Smooth muscle cell (in vitro differentiated cells): ENCODE measurements around the gene MYO16. TPM values are rescaled to one million over a fixed set of nuclear protein-coding genes. Genes with fewer than 3 reads are reported as not detected.

Source experiments
- DNase-seq: peaks from one replicate; lab custom pipeline; 2025; ENCODE audit not compliant: unreplicated experiment; lab: John Stamatoyannopoulos, UW
- H2AFZ ChIP-seq: fragments of 200-600 bp; sonication (generic); 2 replicates; pipeline ENCODE4 v1.6.0; 2016; ENCODE audit warnings: antibody characterized with exemption, low read depth, mild to moderate bottlenecking
- H3F3A ChIP-seq: fragments of 200-600 bp; sonication (generic); 2 replicates; pipeline ENCODE4 v1.6.0; 2017; ENCODE audit warnings: antibody characterized with exemption, low read depth
- H3K27ac ChIP-seq: fragments of 200-600 bp; sonication (generic); 2 replicates; pipeline ENCODE4 v1.5.1; 2016; ENCODE audit warnings: low read depth, mild to moderate bottlenecking
- H3K27me3 ChIP-seq: fragments of 200-600 bp; sonication (generic); 2 replicates; pipeline ENCODE4 v1.6.1; 2016; ENCODE audit warnings: low read depth, mild to moderate bottlenecking
- H3K36me3 ChIP-seq: fragments of 200-600 bp; sonication (generic); 2 replicates; pipeline ENCODE4 v1.5.1; 2016; ENCODE audit warnings: low read depth
- H3K4me1 ChIP-seq: fragments of 200-600 bp; sonication (generic); 2 replicates; pipeline ENCODE4 v1.5.1; 2016; ENCODE audit warnings: low read depth
- H3K4me2 ChIP-seq: fragments of 200-600 bp; sonication (generic); 2 replicates; pipeline ENCODE4 v1.6.0; 2016; ENCODE audit warnings: mild to moderate bottlenecking
- H3K4me3 ChIP-seq: fragments of 200-600 bp; sonication (generic); 2 replicates; pipeline ENCODE4 v1.5.1; 2016; ENCODE audit warnings: mild to moderate bottlenecking
- H3K79me2 ChIP-seq: fragments of 200-600 bp; sonication (generic); 2 replicates; pipeline ENCODE4 v1.6.0; 2016; ENCODE audit warnings: low read depth, mild to moderate bottlenecking
- H3K9ac ChIP-seq: fragments of 200-600 bp; sonication (generic); 2 replicates; pipeline ENCODE4 v1.6.0; 2016; ENCODE audit warnings: low read depth
- H3K9me3 ChIP-seq: fragments of 200-600 bp; sonication (generic); replicated peaks from 2 replicates; pipeline ENCODE4 v1.5.1; 2016; ENCODE audit warnings: low read depth
- H4K20me1 ChIP-seq: fragments of 200-600 bp; sonication (generic); 2 replicates; pipeline ENCODE4 v1.6.0; 2016; ENCODE audit warnings: low read depth
- WGBS: methylation state at CpG from one replicate; pipeline ENCODE4 v1.1.7; 2016; ENCODE audit warnings: low lambda C conversion rate; 5-methylcytosine and 5-hydroxymethylcytosine counted together
- polyA plus RNA-seq: library from polyadenylated mRNA; unstranded; fragments of >200 nt; fragmentation: Nextera tagmentation; extraction: Ambion mirVana; gene quantifications from 2 replicates; pipeline ENCODE4 v1.2.1, GENCODE V29; 2016
- total RNA-seq: library from RNA; depleted of rRNA; stranded (reverse); fragments of >200 nt; gene quantifications from 2 replicates; pipeline ENCODE4 v1.2.3, GENCODE V29; 2014
- TF ChIP-seq, protein P1 (sequence below): fragments of 200-600 bp; sonication (generic); IDR thresholded peaks from 2 replicates; pipeline ENCODE4 v1.5.1; 2017; ENCODE audit warnings: borderline replicate concordance, mild to moderate bottlenecking, antibody characterized with exemption; ENCODE audit not compliant: insufficient read depth, poor library complexity, severe bottlenecking

MYO16 gene
- total and polyA plus RNA-seq, 2 experiments from 2014 or later = not detected

DNA sequence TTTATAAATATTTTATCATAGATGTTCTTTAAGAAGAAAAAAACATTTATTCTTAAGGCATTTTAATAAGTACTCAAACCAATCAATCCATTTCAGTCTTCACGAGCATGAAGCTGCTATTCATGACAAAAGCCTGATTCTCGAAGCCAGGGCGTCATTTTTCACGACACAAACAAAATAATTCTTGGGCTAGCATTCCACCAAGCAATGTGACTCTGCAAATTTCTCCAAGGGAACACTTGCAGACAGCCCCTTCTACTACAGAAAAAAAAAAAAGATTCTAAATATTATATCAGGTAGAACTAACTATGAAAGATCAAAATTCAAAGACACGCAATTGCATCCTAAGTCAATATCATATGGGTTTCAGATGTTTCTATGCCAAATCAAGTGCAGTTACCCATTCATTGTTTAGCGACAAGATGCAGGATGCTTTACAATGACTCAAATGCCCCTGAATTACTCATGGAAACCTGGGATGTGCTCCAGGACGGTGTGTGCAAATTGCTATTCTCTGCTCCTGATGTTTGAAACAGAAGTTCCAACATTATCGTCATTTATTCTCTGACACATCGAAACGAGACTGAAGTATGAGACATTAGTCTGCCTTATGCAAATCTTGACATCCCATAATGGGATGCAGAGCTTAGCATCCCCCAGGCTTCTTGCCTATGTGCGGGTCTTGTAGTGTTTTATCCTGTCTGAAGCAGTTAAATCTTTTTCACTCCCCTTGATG, 517.7 kb downstream of the MYO16 start:
- H3K36me3 ChIP-seq = no peaks in the 10 kb centered on the region
- peak overlapping the region; percentile 74 for H3K4me2 ChIP-seq
- DNase-seq = no peak
- TF ChIP-seq, protein P1, sequence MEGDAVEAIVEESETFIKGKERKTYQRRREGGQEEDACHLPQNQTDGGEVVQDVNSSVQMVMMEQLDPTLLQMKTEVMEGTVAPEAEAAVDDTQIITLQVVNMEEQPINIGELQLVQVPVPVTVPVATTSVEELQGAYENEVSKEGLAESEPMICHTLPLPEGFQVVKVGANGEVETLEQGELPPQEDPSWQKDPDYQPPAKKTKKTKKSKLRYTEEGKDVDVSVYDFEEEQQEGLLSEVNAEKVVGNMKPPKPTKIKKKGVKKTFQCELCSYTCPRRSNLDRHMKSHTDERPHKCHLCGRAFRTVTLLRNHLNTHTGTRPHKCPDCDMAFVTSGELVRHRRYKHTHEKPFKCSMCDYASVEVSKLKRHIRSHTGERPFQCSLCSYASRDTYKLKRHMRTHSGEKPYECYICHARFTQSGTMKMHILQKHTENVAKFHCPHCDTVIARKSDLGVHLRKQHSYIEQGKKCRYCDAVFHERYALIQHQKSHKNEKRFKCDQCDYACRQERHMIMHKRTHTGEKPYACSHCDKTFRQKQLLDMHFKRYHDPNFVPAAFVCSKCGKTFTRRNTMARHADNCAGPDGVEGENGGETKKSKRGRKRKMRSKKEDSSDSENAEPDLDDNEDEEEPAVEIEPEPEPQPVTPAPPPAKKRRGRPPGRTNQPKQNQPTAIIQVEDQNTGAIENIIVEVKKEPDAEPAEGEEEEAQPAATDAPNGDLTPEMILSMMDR = no peak
- H3F3A ChIP-seq = no peaks in the 10 kb centered on the region
- H2AFZ ChIP-seq = no peak overlapping the region
- H3K9me3 ChIP-seq = no peaks in the 10 kb centered on the region
- no peak overlapping the region for H3K4me3 ChIP-seq
- peak overlapping the region; percentile 64 for H3K27ac ChIP-seq
- 66% methylated on average over 11 of the region's 11 CpGs for WGBS
- peak overlapping the region; percentile 20 for H3K9ac ChIP-seq
- no peaks in the 10 kb centered on the region for H4K20me1 ChIP-seq
- H3K4me1 ChIP-seq = peaks cover 40% of the 10 kb centered on the region
- peaks cover 4% of the 10 kb centered on the region for H3K27me3 ChIP-seq
- no peaks in the 10 kb centered on the region for H3K79me2 ChIP-seq

DNA sequence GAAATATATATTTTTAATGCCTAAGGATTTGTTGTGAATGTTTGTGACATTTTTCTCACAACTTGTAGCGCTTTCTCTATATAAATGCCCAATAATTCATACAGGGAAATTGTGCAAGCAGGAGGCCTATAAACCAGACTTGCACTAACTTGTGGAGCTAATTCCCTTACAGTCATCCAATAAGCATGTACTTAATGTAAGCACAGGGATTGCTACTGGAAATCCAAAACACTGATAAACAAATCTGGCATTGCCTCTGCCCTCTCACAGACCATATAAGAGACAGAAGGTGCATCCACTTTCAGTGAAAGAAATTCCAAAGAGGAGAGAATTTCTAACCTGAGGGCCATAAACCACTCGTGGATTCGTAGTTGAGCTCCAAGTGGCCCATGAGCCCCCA, 518.8 kb downstream of the MYO16 start:
- Histone ChIP-seq H3K4me3 (no peak overlapping the region), H3K36me3 (no peaks in the 10 kb centered on the region), H3K79me2 (no peaks in the 10 kb centered on the region), H3K27ac (peak overlapping the region; percentile 64), H3F3A (no peaks in the 10 kb centered on the region), H3K4me1 (peaks cover 40% of the 10 kb centered on the region), H3K27me3 (no peaks in the 10 kb centered on the region), H3K4me2 (peak overlapping the region; percentile 74), H2AFZ (no peak overlapping the region), H3K9ac (no peak overlapping the region), H4K20me1 (no peaks in the 10 kb centered on the region), H3K9me3 (no peaks in the 10 kb centered on the region)
- TF ChIP-seq, protein P1 = no peak
- 47% methylated on average over 3 of the region's 3 CpGs for WGBS
- no peak for DNase-seq

DNA sequence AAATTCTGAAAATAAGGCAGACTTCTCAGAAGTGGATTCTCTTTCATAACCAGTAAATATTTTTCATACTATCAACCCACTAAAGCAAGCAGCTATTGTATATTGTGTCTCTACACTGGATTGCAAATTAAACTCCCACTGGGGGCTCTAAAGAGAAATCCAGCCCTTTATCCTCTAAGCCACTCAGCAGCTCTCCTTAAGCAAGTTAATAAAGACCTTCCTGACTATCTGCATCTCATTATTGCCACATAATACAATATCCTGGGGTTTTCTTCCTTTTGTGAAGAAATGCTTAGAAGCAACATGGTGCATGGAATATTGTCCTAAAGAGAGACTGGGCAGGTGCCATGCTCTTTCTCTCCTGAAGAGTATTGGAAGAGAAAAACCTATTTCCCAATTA, 521.3 kb downstream of the MYO16 start:
- no peak overlapping the region for H3K27ac ChIP-seq
- H4K20me1 ChIP-seq = no peaks in the 10 kb centered on the region
- H3K36me3 ChIP-seq = no peaks in the 10 kb centered on the region
- H3K9me3 ChIP-seq = no peaks in the 10 kb centered on the region
- H3K79me2 ChIP-seq = no peaks in the 10 kb centered on the region
- H3K27me3 ChIP-seq = no peaks in the 10 kb centered on the region
- no peak overlapping the region for H2AFZ ChIP-seq
- no peak overlapping the region for H3K4me3 ChIP-seq
- no peak for DNase-seq
- no peak overlapping the region for H3K4me2 ChIP-seq
- H3K9ac ChIP-seq = no peak overlapping the region
- H3F3A ChIP-seq = no peaks in the 10 kb centered on the region
- H3K4me1 ChIP-seq = peaks cover 43% of the 10 kb centered on the region
- TF ChIP-seq, protein P1 = no peak

DNA sequence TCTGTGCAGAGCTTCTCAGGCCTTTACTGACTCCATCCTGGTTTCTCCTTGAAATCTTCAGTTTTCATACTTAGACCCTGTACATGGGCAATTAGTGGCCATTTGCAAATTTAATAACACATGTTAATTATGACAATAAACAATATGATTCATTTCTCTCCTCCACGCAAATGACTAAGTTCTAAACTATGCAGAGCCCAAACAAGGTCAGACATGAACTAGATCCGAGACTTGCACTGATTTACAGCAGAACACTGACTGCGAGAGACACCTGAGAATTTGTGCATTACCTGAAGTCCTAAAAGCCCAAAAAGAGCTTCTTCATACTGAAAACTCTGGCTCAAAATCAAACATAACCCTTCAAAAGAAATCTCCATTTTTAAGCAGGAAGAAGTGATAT, 521.8 kb downstream of the MYO16 start:
- Histone ChIP-seq H3K27me3 (no peaks in the 10 kb centered on the region), H3K9me3 (no peaks in the 10 kb centered on the region), H3K4me2 (peak overlapping the region; percentile 27), H3K9ac (peak overlapping the region; percentile 25), H3K4me3 (no peak overlapping the region), H3K27ac (peak overlapping the region; percentile 28), H3K79me2 (no peaks in the 10 kb centered on the region), H2AFZ (no peak overlapping the region), H3F3A (no peaks in the 10 kb centered on the region), H4K20me1 (no peaks in the 10 kb centered on the region), H3K36me3 (no peaks in the 10 kb centered on the region), H3K4me1 (peaks cover 47% of the 10 kb centered on the region)
- WGBS = 67% methylated on average over 3 of the region's 3 CpGs
- TF ChIP-seq, protein P1 = no peak
- no peak for DNase-seq
